Measurements from ENCODE around the gene RILPL2. TPM values are rescaled to one million over a fixed set of nuclear protein-coding genes. Genes with fewer than 3 reads are reported as not detected.

Gene RILPL2
- total and polyA plus RNA-seq, 9 of the 15 experiments (the other 6 are each of a cell fraction or from before 2014, with no cell fraction given), result 0.61 to 5.8 (median 4.3) TPM

DNA sequence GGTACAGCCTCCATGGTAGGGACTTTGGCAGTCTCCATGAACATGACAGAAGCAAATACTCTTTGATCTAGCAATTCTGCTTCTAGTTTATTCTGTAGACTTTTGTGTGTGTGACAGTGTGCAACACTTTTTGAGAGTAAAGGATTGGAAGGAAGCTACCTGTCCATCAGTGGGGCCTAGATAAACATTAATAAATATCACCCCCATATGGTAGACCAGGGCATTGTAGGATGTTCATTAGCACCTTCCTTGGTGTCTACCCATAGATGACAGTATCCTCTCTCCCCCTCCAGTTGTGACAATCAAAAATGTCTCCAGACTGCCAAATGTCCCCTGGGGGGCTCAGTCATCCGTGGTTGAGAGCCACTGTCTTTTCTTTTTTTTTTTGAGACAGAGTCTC is 32.3 kb upstream of the RILPL2 start (continued):
- TF ChIP-seq REST (IDR thresholded peaks at IDR 0.05; ENCODE audit: borderline replicate concordance) (peak; percentile 22; the same call in 1 of the 2 replicates), REST (CRISPR knock-in tag; IDR thresholded peaks at IDR 0.05; ENCODE audit: low read depth) (no peak), RAD21 (CRISPR knock-in tag; conservative IDR thresholded peaks at IDR 0.05 in 1 of 2, IDR thresholded peaks at IDR 0.05 in 1 of 2) (peak; percentile 34 to 57), RBM14 (IDR thresholded peaks at IDR 0.05; ENCODE audit: borderline replicate concordance, insufficient read depth, low read depth, low read length) (no peak)
- TF ChIP-seq, protein P1, sequence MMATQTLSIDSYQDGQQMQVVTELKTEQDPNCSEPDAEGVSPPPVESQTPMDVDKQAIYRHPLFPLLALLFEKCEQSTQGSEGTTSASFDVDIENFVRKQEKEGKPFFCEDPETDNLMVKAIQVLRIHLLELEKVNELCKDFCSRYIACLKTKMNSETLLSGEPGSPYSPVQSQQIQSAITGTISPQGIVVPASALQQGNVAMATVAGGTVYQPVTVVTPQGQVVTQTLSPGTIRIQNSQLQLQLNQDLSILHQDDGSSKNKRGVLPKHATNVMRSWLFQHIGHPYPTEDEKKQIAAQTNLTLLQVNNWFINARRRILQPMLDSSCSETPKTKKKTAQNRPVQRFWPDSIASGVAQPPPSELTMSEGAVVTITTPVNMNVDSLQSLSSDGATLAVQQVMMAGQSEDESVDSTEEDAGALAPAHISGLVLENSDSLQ (IDR thresholded peaks at IDR 0.05), result peak; percentile 73

Measured in K562 (cell line).